ENCODE results near the gene CUL1.

CUL1 gene

DNA sequence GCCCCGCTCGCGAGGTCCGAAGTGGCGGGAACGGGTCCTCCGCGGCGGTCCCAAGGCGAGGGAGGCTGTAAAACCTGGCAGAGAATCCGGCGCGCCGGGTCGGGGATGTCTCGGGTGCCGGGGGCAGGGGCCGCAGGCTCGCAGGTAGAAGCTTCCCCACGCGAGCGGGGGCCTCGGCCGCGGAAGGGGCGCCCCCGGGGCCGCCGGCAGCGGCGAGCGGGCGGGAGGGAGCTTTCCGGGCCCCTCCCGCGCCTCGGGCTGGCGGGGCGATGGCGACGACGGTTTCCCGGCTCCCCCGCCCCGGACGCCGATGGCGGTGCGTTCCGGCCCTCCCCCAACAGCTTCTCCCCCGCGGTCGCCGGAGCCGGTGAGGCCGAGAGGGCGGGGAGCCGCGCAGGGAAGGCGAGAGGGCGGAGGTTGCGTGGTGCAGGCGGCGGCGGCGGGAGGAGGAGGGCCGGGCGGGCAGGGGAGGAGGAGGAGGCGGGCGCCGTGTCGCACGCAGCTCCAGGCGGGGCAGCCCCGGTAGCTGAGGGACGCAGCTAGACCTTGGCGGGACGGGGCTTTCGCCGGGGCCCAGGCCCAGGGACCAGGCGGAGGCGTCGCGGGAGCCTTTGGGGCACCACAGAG, at the start of gene CUL1:
Gene CUL1 (plus strand): TSS at position 507 of the 627 bp plus-strand sequence. CDS start 31,220 bp downstream, outside the sequence.
- peak; percentile 71 to 83 for ATAC-seq

DNA sequence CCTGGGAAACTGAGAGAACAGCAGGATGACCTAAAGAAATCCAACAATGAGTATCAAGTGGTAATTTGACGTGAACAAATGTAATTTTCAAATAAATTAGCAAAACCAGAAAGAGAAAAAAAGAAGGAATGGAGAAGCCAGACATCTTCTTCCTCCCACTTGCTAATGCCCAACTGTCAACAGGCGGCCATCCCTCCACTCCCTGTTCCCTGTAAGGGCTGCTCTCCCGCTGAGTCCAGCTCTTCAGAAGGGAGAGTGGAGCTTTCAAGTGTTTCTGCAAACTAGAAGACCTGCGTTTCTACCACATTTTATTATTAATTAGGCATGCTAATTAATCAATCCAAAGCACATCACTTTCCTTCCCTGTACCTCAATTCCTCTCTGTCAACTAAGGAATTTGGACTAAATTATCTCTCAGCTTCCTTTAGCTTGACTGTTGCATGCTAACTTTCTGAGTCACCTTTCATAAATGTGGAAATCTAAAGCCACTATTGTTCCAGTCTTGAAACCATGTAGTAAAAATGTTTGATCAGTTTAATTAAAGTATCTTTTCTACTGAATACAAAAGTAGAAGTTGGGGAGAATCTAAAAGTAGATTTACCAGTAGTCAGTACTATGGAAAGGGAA, 48.4 kb upstream of the CUL1 start:
- no peak for ATAC-seq

DNA sequence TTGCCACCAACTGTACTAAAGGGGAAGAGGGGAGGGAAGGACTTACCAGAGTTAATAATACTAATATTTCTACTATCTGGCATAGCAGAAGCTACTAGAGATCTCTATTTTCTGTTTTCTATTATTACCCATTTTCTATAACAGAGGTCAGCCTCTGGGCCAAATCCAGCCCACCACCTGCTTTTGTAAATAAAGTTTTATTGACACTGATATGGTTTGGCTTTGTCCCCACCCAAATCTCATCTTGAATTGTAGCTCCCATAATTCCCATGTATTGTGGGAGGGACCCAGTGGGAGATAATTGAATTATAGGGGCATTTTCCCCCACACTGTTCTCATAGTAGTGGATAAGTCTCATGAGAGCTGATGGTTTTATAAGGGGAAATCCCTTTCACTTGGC, 45.9 kb upstream of the CUL1 start:
- ATAC-seq: no peak

DNA sequence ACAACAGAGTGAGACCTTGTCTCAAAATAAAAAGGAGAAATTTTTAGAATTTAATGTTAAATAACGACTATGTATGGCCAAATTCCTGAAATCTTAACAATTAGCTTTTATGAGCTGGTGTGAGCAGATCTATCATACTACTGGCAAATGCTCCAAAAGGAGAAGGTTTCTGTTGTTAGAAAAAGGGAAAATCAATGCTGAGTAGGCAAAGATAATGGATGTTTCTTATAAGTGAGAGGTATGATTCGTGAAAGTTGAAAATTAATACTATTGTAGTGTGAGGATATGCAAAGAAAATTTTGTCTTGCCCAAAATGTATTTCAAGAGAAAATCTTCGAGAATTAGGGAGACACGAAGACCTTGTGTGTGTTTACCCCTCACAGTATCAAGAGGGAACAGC, 40.8 kb upstream of the CUL1 start:
- ATAC-seq: no peak

DNA sequence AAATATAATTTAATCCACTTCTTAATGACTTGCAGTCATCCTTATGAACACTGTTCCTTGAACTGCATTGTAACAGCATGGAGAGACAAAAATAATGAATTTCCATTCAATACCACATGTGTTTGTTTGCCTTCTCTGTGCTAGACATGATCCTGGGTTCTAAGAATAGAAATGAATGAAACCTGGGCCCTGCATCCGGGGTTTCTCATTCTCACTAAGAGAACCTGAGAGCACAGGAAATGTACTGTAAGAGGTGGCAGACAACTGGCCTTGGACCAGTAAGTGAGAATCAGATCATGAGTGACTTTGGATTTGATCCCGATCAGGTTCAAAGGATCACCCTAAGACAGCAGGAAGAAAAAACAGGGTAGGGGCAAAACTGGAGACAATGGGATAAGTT, 37.2 kb upstream of the CUL1 start:
- ATAC-seq: no peak

DNA sequence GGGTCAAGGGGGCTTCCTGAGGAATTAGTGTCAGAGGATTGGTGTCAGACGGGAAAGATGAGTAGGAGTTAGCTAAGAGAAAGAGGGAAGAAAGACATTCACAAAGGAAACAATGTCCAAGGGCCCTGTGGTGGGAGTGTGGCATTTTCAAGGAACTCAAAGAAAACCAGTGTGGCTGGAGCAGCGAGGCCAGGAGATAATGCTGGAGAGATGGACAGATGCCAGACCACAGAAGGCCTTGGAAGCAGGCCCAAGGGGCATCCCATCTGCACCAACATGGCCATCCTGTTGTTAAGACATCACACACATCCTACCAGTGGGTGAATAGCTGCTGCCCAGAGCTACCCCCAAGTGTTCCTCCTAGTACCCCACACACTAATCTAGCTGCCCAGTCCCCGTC, 36.1 kb upstream of the CUL1 start:
- no peak for ATAC-seq

DNA sequence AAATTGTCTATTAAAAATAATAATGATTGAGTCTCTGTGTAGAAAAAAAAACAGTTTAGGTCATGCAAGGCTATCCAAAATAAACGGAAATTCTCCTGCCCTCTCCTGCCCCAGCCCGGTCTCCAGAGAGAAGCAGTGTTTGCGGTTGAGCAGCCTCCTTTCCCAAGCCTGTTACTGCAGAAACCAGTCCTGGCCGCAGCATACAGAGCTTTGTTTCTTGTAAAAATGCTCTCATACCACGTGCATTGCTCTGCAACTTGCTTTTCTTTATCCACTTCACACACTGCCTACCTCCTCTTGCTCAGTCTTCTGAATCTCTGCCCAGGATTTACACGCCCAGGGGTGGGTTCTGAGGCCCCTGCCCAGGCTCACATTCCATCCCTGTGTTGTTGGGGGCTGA, 34.4 kb upstream of the CUL1 start:
- ATAC-seq: no peak

DNA sequence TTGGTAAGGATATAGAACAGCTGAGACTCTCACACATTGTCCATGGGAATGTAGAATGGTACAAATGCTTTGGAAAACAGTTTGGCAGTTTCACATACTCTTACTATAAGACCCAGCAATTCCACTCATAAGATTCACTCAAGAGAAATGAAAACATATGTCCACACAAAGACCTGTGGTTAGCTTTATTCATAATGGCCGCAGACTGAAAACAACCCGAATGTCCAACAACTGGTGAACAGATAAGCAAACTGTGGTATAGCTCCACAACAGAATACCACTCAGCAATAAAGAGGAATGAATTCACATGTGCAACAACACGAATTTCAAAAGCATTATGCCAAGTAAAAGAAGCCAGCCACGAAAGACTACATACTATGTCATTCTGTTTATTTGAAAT, 33.5 kb upstream of the CUL1 start:
- no peak for ATAC-seq

DNA sequence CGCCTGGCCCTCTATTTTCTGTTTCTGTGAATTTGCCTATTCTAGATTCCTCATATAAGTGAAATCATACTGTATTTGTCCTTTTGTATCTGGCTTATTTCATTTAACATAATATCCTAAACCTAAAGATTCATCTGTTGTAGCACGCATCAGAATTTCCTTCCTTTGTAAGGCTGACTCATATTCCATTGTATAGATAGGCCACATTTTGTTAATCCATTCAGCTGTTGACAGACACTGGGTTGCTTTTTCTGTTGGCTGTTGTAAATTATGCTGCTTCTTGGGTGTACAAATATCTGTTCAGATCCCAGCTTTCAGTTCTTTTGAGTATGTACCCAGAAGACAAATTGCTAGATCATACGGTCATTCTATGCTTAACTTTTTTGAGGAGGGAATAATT, 28.8 kb upstream of the CUL1 start:
- no peak for ATAC-seq

DNA sequence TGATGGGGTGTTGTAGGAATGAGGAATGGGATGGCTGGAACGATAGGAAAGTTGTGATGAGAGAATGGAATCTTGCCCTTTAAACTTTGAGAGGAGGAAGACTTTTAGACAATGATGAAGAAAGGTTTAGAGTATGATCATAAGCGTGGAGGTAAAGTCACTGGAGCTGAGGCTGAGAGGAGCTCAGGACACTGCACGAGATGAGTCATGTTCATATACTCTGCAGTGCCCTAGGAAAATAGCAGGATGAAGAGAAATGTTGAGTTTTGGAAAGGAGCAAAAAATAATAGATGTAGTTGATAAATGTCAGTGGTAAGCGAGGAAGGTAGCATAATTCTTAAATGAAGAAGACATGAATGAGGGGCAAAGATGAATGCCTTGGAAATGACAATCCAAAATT, 28.3 kb upstream of the CUL1 start:
- ATAC-seq: no peak

DNA sequence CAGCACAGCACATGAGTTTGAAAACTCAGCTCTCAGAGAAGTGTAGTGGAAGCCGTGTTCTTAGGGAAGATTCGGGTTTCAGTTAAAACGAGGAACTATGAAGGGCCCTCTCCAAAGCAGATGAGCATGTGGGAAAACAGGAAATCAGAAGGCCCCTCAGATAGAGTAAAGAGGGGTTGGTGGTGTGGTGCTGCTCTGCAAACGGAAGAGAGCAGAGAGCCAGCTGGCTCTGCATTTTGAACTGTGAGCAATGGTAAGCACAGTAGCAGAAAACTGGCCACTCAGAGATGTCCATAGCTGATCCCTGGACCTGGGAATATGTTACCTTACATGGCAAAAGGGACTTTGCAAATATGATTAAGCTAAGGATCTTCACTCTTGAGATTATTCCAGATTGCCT, 27.9 kb upstream of the CUL1 start:
- no peak for ATAC-seq

DNA sequence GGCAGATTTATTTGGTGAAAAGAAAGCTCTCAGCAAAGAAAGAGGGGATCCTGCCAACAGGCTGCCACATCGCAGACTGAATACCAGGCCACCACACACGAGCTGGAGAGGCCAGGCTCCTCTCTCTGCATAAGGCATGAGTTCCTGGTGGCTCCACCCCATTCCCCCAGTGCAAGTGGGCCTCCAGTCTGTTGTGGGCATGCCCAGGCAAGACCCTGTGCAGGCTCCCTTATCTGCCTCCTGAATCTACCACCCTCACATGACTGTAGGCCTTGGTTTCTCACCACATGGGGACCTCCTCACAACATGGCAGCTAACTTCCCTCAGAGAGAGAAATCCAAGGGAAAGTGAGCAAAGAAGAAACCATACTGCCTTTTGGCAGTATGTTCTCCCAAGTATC, 26.7 kb upstream of the CUL1 start:
- no peak for ATAC-seq

DNA sequence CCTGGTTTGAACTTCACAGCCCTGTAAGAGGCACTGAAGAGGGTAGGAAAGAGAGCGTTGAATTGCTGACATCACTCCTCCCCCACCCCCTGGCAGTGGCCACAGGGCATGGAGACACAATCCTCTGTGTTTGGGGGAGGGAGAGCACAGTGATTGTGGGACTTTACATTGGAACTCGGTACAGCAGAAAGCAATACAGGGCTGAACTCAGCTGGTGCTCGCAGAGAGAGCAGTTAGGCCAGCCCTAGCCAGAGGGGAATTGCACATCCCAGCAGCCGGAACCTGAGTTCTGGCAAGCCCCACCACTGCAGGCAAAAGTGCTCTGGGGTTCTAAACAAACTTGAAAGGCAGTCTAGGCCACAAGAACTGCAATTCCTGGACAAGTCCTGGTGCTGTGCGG, 24.0 kb upstream of the CUL1 start:
- no peak for ATAC-seq

DNA sequence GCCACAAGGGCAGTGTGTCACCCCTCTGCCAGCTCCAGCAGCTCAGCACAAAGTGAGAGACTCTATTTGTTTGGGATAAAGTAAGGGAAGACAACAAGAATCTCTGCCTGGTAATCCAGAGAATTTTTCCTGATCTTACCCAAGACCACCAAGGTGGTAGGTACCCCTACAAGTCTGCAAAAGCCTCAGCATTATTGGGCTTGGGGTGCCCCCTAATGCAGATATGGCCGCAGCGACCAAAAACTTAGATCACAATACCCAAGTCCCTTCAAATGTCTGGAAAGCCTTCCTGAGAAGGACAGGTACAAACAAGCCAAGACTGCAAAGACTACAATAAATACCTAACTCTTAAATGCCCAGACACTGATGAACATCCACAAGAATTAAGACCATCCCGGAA, 22.4 kb upstream of the CUL1 start:
- ATAC-seq: no peak

DNA sequence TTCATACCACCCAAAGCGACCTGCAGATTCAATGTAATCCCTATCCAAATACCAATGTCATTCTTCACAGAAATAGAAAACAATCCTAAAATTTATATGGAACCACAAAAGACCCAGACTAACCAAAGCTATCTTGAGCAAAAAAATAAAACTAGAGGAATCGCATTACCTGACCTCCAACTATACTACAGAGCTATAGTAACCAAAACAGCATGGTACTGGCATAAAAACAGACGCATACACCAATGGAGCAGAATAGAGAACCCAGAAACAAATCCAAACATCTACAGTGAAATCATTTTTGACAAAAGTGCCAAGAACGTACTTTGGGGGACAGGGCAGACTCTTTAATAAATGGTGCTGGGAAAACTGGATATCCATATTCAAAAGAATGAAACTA, 16.9 kb upstream of the CUL1 start:
- no peak for ATAC-seq

DNA sequence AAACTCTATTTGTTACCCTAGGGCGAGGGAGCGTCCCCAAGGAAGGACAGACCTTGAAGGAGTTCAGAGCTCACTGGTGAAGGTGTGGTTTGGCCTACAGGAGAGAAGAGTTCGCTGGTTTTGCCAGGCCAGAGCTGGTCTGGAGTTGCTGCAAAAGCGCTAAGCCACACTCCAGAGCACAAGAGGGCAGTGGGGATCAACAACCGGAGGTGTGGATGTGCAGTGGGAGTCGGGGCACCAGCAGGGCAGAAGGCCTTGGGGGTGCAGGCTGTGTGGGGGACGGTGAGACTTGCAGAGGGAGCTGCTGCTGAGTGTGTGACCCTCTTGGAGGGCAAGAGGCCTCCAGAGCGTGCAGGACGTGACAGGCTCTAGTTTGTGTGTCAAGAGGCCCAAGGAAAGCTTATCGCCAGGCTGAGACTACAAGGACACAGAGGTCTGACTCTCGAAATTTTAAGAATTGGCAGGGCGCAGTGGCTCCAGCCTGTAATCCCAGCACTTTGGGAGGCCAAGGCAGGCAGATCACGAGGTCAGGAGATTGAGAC, 14.3 kb upstream of the CUL1 start:
- ATAC-seq: no peak

DNA sequence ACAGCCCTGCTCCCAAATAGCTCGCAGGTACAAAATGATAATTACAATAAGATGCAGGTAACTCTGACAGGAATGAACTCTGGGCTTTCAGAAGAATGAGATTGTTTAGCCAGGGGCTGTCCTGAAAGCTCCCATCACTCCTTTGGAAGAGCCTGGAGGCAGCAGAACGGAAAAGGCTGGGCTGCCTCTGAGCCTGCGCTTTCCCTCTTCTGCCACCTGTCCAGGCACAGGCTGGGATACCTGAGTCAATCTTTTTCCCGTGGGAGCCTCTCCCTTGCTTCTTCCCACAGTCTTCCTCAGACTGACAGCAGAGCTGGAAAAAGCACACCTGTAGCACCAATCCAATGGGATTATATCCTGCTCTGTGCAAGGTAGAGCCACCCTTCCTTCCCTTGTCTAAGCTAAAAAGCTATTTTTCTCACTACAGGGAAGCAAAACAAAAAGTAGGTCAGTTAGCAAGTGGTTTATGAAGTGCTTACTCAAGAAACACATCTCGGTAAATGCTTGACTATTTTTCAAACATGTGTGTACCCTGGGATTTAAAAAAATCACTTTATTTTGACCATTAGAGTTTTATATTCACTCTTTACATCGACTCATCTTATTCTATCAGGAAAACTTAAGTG, 12.3 kb upstream of the CUL1 start:
- ATAC-seq: no peak

DNA sequence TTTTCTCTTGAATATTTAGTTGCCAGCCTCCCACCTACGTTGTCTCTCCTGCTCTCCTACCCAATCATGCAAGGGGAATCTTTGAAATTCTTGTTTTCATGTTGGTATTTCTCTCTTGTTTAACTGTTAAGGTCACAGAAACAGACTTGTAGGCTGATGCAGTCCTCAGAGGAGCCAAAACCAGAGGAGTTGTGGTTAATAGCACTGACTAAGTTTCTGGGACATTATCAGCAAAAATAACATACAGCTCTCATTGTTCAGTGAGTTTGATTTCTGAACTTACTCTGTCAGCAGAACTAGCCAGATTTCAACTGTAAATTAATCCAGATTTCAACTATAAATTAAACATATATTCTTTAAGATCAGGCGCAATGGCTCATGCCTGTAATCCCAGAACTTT, 11.1 kb upstream of the CUL1 start:
- no peak for ATAC-seq

DNA sequence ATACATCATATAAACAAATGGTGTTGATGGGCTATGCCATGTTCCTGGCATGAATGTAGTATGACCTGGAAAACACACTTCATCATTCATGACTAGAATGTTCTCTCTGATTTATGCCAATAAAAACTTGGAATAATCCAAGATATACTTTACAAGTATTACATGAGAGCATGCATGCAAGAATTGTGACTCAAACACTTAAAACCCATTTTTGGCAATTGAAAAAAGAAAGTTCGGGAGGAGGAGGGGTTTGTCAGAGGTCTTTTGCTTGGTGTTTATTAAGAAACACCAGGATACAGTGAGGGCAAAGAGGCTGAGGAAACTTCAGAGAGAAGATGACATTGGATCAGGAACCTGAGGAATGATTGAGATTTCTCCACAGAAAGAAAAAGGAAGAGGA, 10.2 kb upstream of the CUL1 start:
- ATAC-seq: no peak

DNA sequence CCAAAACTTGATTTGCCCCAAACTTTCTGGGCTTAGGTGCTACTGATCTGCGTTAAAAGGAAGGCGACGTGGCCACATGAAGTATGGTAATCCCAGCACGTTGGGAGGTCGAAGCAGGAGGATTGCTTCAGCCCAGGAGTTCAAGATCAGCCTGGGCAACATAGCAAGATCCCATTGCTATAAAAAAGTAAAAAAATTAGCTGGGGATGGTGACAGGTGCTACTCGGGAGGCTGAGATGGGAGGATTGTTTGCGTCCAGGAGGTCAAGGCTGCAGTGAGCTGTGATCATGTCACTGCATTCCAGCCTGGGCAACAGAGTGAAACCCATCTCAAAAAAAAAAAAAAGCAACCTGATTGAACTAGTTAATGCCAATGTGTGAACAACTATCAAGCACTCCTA, 5.1 kb upstream of the CUL1 start:
- no peak for ATAC-seq

DNA sequence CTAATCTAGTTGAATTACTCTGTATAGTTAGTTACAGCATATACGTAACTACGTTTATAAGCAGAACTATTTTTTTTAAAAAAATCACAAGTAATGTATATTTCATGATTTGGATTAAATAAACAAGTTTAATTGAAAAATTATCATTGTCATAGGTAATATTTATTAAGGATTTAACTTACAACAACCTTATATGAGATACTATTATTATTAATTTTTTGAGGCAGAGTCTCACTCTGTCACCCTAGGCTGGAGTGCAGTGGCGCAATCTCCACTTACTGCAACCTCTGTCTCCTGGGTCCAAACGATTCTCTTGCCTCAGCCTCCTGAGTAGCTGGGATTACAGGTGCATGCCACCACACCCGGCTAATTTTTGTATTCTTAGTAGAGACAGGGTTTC, 4.1 kb upstream of the CUL1 start:
- no peak for ATAC-seq

DNA sequence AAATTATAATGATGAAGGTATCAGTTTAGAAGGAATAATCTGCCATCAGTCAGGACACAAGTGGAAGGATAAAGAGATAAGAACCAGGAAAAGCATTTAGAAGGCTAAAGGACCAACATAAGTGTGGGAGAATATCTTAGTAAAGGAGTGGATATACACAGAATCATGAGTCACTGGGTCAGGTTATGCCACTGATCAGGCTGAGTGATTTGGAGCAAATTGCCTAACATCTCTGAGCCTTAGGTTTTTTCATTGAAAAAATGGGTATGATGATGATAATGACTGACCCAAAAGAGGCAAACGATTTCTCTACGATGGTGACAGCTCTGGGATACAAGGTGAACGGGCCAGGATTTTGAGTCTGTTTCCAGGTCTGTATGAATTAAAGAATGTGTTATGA, 2.8 kb upstream of the CUL1 start:
- ATAC-seq: no peak

DNA sequence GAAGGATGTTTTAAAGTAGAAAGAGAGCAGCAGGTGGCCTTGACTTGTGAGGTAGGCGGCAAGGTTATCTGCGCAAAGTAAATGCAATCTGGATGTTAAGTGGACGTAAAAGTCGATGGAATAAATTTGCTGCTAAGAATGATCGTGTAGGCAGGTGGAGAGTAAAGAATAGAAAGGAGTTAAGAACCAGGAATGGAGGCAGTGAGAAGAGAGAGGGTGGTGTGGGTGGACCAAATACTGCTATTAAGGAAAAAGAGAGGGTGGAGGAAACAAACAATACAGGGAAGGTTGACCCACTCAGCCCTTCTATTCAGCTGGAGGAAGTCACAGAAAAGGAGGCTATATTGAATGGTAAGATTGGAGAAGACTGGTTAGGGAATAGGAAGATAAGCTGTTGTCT, 1.9 kb upstream of the CUL1 start:
- ATAC-seq: no peak

DNA sequence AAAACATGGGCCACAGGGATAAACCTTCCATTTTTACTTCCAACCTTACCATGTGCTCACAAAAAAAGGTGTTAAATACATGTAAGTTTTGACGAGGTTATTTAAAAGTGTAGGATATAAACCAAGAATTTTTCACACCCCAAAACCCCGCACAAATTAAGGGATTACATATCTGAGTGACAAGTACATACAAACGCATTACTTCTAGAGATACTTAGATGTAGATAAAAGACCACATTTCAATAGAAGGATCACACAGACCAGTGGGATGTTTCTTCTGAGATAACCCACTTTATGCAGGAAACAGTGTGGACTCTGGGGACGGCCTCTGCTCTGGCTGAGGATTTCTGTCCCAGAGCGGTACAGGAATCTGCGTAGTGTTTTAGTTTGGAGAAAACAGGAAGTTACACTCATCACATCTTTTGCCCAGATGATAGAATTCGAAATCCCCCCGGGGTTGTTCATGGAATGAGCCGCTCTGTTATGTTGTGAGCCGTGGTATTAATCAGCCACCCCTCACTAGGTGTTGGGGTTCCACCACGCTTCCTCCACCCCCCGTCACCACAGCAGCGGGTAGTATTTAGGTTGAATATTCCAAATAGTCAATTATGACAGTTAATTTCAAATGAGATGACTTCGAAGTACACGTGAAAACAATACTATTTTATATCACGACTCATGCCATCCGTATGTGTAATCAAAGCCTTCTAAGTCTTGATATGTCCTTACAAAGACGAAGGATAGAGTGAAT, 1.3 kb upstream of the CUL1 start:
- ATAC-seq: peak; percentile 58 to 65

All from activated CD4-positive, CD25-positive, alpha-beta regulatory T cell treated with anti-CD3 and anti-CD28 coated beads, Interleukin-2, amount 50 U/mL, for 24 hours (primary cell).